ENCODE results near the gene MAN1A1.

The MAN1A1 gene

DNA sequence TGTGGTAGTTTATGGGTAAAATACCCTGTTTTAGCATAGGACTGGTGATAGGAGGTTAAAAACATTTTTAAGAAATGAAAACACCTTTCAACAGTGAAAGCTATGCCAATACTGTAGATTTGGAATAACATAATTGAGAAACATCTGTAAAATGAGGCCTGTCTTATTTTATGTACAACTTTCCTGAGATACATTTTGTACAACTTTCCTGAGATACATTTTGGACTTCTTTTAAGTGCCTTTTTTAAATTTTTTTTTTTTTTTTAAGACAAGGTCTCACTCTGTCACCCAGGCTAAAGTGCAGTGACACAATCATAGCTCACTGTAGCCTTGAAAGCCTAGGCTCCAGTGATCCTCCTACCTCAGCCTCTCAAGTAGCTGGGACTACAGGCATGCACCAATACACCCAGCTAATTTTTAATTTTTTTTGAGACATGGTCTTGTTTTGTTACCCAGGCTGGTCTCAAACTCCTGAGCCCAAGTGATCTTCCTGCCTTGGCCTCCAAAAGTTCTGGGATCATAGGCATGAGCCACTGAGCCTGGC, 84.6 kb downstream of the MAN1A1 start:
- no peak for DNase-seq

DNA sequence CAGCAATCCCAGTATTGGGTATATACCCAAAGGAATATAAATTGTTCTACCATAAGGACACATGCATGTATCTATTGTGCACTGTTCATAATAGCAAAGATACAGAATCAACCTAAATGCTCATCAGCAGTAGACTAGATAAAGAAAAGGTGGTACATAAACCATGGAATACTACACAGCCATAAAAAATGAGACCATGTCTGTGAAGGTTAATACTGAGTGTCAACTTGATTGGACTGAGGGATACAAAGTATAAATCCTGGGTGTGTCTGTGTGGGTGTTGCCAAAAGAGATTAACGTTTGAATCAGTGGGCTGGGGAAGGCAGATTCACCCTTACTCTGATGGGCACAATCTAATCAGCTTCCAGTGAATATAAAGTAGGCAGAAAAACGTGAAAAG, 86.9 kb downstream of the MAN1A1 start:
- no peak for DNase-seq

GRCh38 chr6:119261944-119262284, 87.6 kb downstream of the MAN1A1 start:
- no peak for DNase-seq

DNA sequence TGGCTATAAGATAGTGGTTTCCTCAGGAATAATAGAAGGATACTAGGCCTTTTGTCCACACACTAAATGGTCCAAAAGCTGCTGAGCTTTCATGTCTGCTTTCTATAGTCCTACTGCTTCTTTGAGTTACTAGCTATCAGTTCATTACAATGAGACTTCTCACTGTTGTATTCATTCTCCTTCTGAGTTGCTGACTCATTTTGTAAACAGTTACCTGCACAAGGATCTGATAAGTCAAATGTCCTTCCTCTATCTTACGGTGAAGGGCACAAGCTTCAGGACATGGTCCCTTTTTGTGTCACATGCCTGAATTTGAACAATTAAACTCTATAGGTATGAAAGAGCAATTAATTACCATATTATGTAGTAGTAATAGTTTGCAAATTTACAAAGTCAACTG, 90.5 kb downstream of the MAN1A1 start:
- no peak for DNase-seq

DNA sequence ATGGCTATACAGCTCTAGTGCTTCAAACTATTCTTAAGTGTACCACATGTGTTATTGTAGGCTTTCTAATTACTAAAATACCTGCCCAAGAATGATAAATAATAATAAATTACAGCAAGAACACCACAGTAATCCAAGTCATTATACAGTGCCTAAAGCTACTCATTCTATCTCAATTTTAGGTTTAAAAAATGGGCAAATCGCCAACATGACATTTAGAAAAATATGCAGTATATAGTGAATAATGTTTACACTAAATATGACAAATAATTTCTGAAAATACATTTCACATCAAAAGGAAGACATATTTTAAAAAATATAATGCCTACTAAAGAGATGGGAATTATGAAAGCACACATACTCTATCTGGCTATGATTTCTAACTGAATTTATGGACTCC, 91.8 kb downstream of the MAN1A1 start:
- no peak for DNase-seq

DNA sequence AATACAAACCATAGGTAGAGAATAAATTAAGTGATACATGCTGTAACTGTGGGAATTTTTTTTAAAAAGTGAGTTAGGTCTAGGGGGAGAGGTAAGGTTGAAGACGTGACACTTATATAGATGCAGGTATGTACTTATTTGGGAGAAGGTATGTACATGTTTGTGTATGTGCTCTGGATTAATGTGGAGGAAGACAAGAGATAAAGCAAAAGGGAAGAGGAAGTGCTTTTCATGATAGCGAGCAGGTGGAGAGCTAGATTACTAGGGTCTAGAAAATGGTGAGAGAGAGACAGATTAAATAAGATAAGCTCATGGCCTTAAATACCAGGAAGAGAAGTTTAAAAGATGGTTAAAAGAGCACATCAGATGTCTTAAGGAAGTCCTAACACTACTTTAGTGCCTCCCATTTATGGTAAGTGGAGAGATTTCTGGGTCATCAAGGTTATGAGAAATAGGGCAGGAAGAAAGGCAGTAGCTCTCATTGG, 92.5 kb downstream of the MAN1A1 start:
- peak; percentile 60 for DNase-seq

- DNase-seq: no peak
Measured at GRCh38 chr6:119256392-119256791, 93.2 kb downstream of the MAN1A1 start.

DNA sequence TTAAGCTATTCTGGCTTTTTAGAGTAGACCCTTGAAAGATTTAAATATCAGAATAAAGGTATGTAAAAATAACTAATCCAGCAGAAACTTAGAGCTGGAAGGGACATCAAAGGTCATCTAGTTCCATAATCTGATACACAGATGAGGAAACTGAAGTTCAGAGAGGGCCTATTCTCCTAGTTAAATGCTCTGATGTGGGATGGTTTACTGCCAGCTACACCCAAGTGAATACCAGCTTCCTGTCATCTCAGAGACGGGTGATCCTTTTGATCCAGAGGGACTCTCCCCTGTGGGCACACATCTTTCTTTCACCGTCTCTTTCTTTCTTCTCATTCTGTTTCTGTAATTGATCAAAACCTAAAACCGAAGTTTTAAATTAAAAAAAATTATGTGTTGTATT, 94.1 kb downstream of the MAN1A1 start:
- DNase-seq: no peak

- no peak for DNase-seq
Measured at GRCh38 chr6:119250036-119250435, 99.5 kb downstream of the MAN1A1 start.

GRCh38 chr6:119249319-119249718, 100.2 kb downstream of the MAN1A1 start:
- no peak for DNase-seq

GRCh38 chr6:119247504-119247903, 102.1 kb downstream of the MAN1A1 start:
- DNase-seq: no peak

GRCh38 chr6:119243657-119244056, 105.9 kb downstream of the MAN1A1 start:
- DNase-seq: no peak

- DNase-seq: no peak
Measured at GRCh38 chr6:119243037-119243436, 106.5 kb downstream of the MAN1A1 start.

- DNase-seq: no peak
Measured at GRCh38 chr6:119241540-119242309, 107.8 kb downstream of the MAN1A1 start.

DNA sequence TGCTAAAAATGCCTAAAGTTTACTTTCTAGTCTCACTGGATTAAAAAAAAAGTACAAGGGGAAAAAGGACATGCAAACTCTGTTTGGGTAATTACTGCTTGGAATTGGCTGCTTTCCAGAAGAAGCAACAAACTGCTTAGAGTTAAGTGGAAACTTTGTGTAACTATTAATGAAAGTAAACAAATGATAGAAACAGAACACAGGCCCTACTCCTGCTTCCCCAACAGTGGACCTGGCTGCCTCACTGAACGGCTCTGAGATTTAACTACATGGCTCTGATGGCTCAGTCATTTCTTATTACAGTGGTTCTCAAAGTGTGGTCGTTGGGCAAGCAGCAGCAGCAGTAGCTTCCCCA, 108.5 kb downstream of the MAN1A1 start:
- DNase-seq: peak; percentile 32

DNA sequence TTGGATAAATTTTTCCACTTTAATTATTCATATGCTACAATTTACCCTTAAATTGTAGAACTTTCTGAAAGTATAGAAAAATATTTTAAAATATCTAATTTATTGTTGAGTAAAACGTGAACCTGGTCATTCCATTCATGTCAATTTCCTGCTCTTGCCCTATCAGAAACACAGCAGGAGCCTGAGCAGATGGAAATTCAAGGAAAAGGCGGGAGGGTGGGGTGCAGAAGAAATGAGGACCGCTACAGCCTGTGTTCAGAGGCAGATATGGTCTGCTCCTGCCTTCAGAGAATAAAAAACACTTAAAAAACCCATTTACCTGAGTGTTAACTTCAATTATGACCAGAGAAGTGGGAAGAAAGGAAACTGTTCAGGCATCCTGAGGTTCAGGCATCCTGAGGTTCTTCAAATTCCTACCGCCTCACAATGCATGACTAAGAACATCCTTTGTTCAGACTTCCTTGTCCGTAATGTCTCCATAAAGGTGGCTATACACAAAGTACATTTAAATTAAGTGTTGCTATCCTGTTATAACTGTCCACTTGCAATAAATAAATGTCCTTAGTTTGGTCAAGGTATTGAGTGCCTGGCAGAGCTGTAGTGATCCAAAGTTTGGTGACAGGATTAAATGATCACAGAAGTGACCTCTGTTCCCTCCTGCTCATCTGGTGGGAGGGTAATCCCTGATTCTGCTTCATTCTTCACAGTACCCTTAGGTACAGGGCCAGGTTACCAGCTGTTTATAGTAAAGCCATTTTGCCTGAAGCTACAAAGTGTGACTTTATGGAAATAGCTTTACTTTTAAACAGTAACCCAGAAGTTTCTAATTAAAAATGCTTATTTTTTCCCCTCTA, 109.1 kb downstream of the MAN1A1 start:
- no peak for DNase-seq

- DNase-seq: no peak
Measured at GRCh38 chr6:119237177-119237715, 112.3 kb downstream of the MAN1A1 start.

- no peak for DNase-seq
Measured at GRCh38 chr6:119234941-119235340, 114.6 kb downstream of the MAN1A1 start.

GRCh38 chr6:119234457-119234856, 115.1 kb downstream of the MAN1A1 start:
- DNase-seq: no peak

DNA sequence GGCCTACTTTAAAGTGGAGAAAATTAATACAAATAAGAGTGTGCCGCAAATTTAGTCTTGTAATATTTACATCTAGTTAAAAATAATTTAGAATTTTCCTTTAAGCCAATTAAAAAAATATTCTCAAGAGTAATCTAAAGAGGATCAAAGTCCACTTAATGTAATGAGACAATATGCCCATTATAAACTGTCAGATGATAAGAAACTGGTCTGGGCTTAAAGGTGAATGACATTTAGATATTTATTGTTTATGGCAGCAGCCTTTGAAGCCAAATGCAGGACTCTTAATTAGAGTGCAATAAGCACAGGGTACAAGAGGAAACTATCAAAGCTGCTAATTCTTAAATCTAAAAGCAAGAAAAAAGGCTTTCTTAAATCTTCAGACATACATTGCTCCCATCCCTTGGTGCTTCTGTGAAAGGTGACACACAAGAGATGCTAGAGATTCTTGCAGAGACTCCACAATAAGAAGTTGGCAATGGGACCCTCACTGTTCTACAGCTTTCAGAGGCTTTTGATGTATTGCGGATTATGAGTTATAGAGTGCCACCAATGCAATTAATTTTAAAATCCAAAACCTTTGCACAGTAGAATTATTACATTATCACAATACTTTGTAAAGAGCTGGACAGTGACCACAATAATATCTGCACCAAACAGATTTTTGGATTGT, 116.1 kb downstream of the MAN1A1 start:
- no peak for DNase-seq

GRCh38 chr6:119231394-119231793, 118.2 kb downstream of the MAN1A1 start:
- DNase-seq: no peak

GRCh38 chr6:119230160-119230559, 119.4 kb downstream of the MAN1A1 start:
- DNase-seq: no peak

- DNase-seq: no peak
Measured at GRCh38 chr6:119227377-119227776, 122.2 kb downstream of the MAN1A1 start.

Measured in hematopoietic multipotent progenitor cell treated with erythropoietin and hydrocortisone succinate and interleukin-3 and kit ligand, for 6 days (in vitro differentiated cells).